Keratinocyte (primary cell): ENCODE data around the gene RNF151. TPM values are rescaled to one million over a fixed set of nuclear protein-coding genes. Genes with fewer than 3 reads are reported as not detected.

ENCODE experiments used
- DNase-seq: peaks from one replicate; pipeline ENCODE4 v3.0.0-alpha.2; 2011; ENCODE audit warnings: low read depth, missing footprints, low spot score
- FAIRE-seq: peaks from 2 replicates; lab custom pipeline; 2011; peaks lifted over from hg19 to GRCh38; lab: Jason Lieb, UNC
- H2AFZ ChIP-seq: 2 replicates; pipeline ENCODE4 v1.6.0; 2012; ENCODE audit warnings: low read length, control low read depth, inconsistent platforms; ENCODE audit not compliant: control insufficient read depth
- H3K27ac ChIP-seq: 2 replicates; pipeline ENCODE4 v1.5.1; 2011; ENCODE audit warnings: low read length; ENCODE audit not compliant: control insufficient read depth, insufficient read depth
- H3K27me3 ChIP-seq: 3 replicates; pipeline ENCODE4 v1.6.0; 2011; ENCODE audit warnings: low read length; ENCODE audit not compliant: control insufficient read depth, insufficient read depth; ENCODE audit errors: extremely low read depth
- H3K36me3 ChIP-seq, 2 experiments: 2 replicates in 1 of 2; 3 replicates in 1 of 2; pipeline ENCODE4 v1.5.1; 2011; ENCODE audit warnings: low read length in 2 of 2, mild to moderate bottlenecking in 1 of 2; ENCODE audit not compliant: control insufficient read depth in 2 of 2, insufficient read depth in 2 of 2; ENCODE audit errors: extremely low read depth in 1 of 2
- H3K4me1 ChIP-seq: 3 replicates; pipeline ENCODE4 v1.5.1; 2011; ENCODE audit warnings: low read length; ENCODE audit not compliant: control insufficient read depth, insufficient read depth; ENCODE audit errors: extremely low read depth
- H3K4me2 ChIP-seq: 3 replicates; pipeline ENCODE4 v1.6.0; 2011; ENCODE audit warnings: low read depth, low read length; ENCODE audit not compliant: control insufficient read depth, insufficient read depth; ENCODE audit errors: extremely low read depth
- H3K4me3 ChIP-seq, 3 experiments: fragments of 200-600 bp in 1 of 3; sonication (generic) in 1 of 3; 2 replicates in 2 of 3; 3 replicates in 1 of 3; pipeline ENCODE4 v1.5.1; 2011 to 2016; ENCODE audit warnings: low read length in 3 of 3, mild to moderate bottlenecking in 3 of 3, control low read depth in 2 of 3, inconsistent platforms in 1 of 3, low read depth in 1 of 3, mixed read lengths in 1 of 3, mixed run types in 1 of 3, moderate library complexity in 1 of 3; ENCODE audit not compliant: control insufficient read depth in 2 of 3, insufficient read depth in 2 of 3; ENCODE audit errors: extremely low read depth in 1 of 3
- H3K79me2 ChIP-seq: 2 replicates; pipeline ENCODE4 v1.6.0; 2012; ENCODE audit warnings: low read length; ENCODE audit not compliant: control insufficient read depth, insufficient read depth
- H3K9ac ChIP-seq: 3 replicates; pipeline ENCODE4 v1.6.0; 2011; ENCODE audit warnings: low read length; ENCODE audit not compliant: control insufficient read depth, insufficient read depth; ENCODE audit errors: extremely low read depth
- H3K9me1 ChIP-seq: 3 replicates; pipeline ENCODE4 v1.6.0; 2011; ENCODE audit warnings: low read length; ENCODE audit not compliant: control insufficient read depth, insufficient read depth; ENCODE audit errors: extremely low read depth
- H3K9me3 ChIP-seq: 2 replicates; pipeline ENCODE4 v1.5.1; 2012; ENCODE audit warnings: low read depth, low read length; ENCODE audit not compliant: control insufficient read depth
- H4K20me1 ChIP-seq: 3 replicates; pipeline ENCODE4 v1.6.0; 2011; ENCODE audit warnings: low read length; ENCODE audit not compliant: control insufficient read depth, insufficient read depth; ENCODE audit errors: extremely low read depth
- CTCF ChIP-seq, 3 experiments: IDR thresholded peaks in 1 of 3; conservative IDR thresholded peaks in 1 of 3; optimal IDR thresholded peaks in 1 of 3; 2 replicates in 2 of 3; 3 replicates in 1 of 3; pipeline versions ENCODE3 to v1.5.1; 2011; ENCODE audit warnings: low read length in 3 of 3, mild to moderate bottlenecking in 3 of 3, moderate library complexity in 2 of 3, control low read depth in 1 of 3, inconsistent platforms in 1 of 3; ENCODE audit not compliant: insufficient read depth in 2 of 3; ENCODE audit errors: extremely low read depth in 1 of 3
- EZH2 ChIP-seq: IDR thresholded peaks from one replicate; pipeline ENCODE4 v1.6.1; 2012; ENCODE audit warnings: inconsistent platforms, mild to moderate bottlenecking, low read length, moderate library complexity
- dilution Hi-C: fragments of 300-500 bp; cut with MboI; formaldehyde crosslinking; loops from one replicate; pipeline ENCODE4 v1.7.0; 2020; ENCODE audit warnings: low sequenced_read_pairs; ENCODE audit not compliant: extremely low pct_ligation_motif_present
- polyA plus RNA-seq, 5 experiments: library from polyadenylated mRNA; depleted of rRNA in 3 of 5; stranded (reverse) in 3 of 5; stranded (forward) in 1 of 5; unstranded in 1 of 5; fragments of >200 nt; gene quantifications; 1 replicate in 1 of 5; 2 replicates in 3 of 5; 3 replicates in 1 of 5; pipeline versions ENCODE4 v1.2.1 to v1.2.3, GENCODE V29; 2011 to 2012; ENCODE audit warnings: missing spikeins in 2 of 5, low read depth in 1 of 5, low replicate concordance in 1 of 5

The RNF151 gene
- polyA plus RNA-seq, 1 donor (not counting 4 experiments of a cell fraction or from before 2014, with no cell fraction given) = not detected

- Histone ChIP-seq H2AFZ (no peak overlapping the region), H4K20me1 (no peaks in the 10 kb centered on the region), H3K27me3 (no peaks in the 10 kb centered on the region), H3K4me2 (no peak overlapping the region), H3K4me3 (no peak overlapping the region), H3K79me2 (no peaks in the 10 kb centered on the region), H3K9me1 (no peaks in the 10 kb centered on the region), H3K9me3 (no peaks in the 10 kb centered on the region), H3K36me3 (no peaks in the 10 kb centered on the region), H3K9ac (no peak overlapping the region), H3K27ac (no peak overlapping the region), H3K4me1 (peaks cover 20% of the 10 kb centered on the region)
- DNase-seq = no peak
- dilution Hi-C loops = no loop called here
- FAIRE-seq = no peak
- no peak for TF ChIP-seq EZH2
- TF ChIP-seq CTCF (optimal IDR thresholded peaks at IDR 0.05 in 1 of 3, IDR thresholded peaks at IDR 0.05 in 1 of 3, conservative IDR thresholded peaks at IDR 0.05 in 1 of 3; ENCODE audit: extremely low read depth in 1 of 3, insufficient read depth in 2 of 3, low read length in 3 of 3) = no peak
Observed at GRCh38 chr16:1944612-1945199, 21.9 kb upstream of the RNF151 start.

DNA sequence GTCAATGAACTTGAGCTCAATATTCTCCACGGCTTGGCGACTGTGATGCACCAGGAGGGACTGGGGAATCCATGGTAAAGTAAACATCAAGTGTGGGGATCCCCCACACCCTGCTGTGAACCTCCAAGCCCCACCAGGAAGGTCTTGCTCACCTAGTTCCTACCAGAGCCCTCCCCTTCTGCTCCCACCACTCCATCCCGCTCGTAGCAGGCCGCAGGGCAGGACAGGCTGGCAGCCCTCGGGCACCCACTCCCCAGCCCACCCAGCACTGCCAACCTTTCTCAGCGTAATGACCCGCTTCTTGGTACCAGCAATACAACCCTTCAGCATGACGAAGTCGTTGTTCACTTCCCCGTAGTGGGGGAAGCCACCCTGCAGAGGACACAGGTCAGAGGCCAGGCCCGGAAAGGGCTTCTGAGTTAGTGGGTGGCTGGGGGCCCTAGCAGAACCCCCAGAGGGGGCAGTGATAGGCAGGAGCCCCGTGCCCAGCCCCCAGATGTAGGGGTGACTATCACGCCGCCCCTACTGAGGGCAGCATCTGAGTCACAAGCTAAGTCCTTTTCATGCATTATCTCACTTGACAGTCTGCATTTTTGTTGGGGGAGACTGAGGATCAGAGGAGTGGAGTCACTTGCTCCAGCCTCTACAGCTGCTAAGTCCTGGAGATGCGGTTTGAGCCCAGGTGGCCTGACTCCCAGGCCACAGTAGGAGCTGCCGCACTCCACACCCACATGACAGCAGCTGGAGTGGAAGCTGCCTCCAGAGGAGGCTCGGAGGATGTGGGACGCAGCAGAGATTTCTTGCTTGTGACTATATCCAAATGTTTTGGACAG is 20.9 kb upstream of the RNF151 start:
- no peak for FAIRE-seq
- no peak for TF ChIP-seq CTCF (optimal IDR thresholded peaks at IDR 0.05 in 1 of 3, IDR thresholded peaks at IDR 0.05 in 1 of 3, conservative IDR thresholded peaks at IDR 0.05 in 1 of 3; ENCODE audit: extremely low read depth in 1 of 3, insufficient read depth in 2 of 3, low read length in 3 of 3)
- TF ChIP-seq EZH2 = no peak
- H3K4me1 ChIP-seq = peaks cover 27% of the 10 kb centered on the region
- H3K79me2 ChIP-seq = no peaks in the 10 kb centered on the region
- H3K9me1 ChIP-seq = no peaks in the 10 kb centered on the region
- H3K9me3 ChIP-seq = no peaks in the 10 kb centered on the region
- dilution Hi-C loops = no loop called here
- H3K27ac ChIP-seq = no peak overlapping the region
- no peak overlapping the region for H3K4me2 ChIP-seq
- DNase-seq = no peak
- no peak overlapping the region for H2AFZ ChIP-seq
- no peaks in the 10 kb centered on the region for H4K20me1 ChIP-seq
- H3K4me3 ChIP-seq = no peak overlapping the region
- no peaks in the 10 kb centered on the region for H3K27me3 ChIP-seq
- H3K36me3 ChIP-seq = no peaks in the 10 kb centered on the region
- H3K9ac ChIP-seq = no peak overlapping the region
